Measurements from ENCODE around the gene GREB1L.

The GREB1L gene

DNA sequence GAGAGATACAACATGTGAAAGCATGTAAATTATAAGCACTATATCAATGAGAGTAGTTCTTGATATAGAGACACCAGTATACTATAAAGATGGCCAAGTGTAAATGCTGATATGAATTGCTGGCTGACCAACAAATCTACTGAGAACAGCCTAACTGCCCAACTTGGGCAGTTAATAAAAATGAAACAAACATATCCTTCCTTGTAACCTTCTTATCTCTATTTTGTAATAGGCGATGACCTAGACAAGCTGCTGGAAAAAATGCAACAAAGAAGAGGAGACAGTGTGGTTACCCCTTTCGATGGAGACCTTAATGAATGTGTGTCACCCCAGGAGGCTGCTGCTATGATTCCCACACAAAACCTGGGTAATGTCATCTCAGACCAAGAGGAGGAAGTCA lies 209.8 kb downstream of the GREB1L start:
- no peak for DNase-seq (ENCODE audit: low read depth in 1 of 2, low spot score in 1 of 2)

DNA sequence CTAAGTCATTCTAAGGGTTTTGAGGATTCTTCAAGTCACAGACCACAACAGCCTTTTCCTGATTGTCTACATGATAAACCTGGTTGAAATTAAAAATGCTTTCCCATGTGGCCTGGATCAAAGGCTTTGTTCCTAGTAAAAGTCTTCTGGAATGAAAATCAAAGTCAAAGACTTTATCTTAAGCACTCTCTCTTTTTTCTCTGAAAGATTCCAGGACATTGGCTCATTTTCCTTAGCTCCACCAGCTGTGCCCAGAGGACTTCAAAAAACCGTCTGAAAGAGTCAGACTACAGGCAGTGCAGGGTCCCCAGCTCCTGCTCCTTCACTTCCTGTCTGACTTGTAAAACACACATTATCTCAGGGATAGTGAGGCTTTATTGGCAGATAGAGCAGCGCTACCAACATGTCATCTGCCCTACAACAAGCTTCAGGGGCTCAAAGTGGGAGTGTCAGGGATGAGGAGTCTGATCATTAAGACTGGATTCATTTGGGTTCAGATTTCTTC lies 210.3 kb downstream of the GREB1L start:
- TF ChIP-seq JUND (IDR thresholded peaks at IDR 0.05; ENCODE audit: low read depth): no peak
- in situ Hi-C loops (cut with HindIII; ENCODE audit: low pct_unique_long_range_greater_than_20kb, low sequenced_read_pairs): no loop called here
- no peak for DNase-seq (ENCODE audit: low read depth in 1 of 2, low spot score in 1 of 2)

More for the DNA sequence above, 209.8 kb downstream of the GREB1L start:
- in situ Hi-C loops (cut with HindIII; ENCODE audit: low pct_unique_long_range_greater_than_20kb, low sequenced_read_pairs): no loop called here
- TF ChIP-seq JUND (IDR thresholded peaks at IDR 0.05; ENCODE audit: low read depth): no peak

GRCh38 chr18:21452796-21453510 lies 210.9 kb downstream of the GREB1L start:
- TF ChIP-seq JUND (IDR thresholded peaks at IDR 0.05; ENCODE audit: low read depth): no peak
- in situ Hi-C loops (cut with HindIII; ENCODE audit: low pct_unique_long_range_greater_than_20kb, low sequenced_read_pairs): no loop called here
- no peak for DNase-seq (ENCODE audit: low read depth in 1 of 2, low spot score in 1 of 2)

GRCh38 chr18:21453511-21453901 lies 211.5 kb downstream of the GREB1L start:
- in situ Hi-C loops (cut with HindIII; ENCODE audit: low pct_unique_long_range_greater_than_20kb, low sequenced_read_pairs): no loop called here

DNA sequence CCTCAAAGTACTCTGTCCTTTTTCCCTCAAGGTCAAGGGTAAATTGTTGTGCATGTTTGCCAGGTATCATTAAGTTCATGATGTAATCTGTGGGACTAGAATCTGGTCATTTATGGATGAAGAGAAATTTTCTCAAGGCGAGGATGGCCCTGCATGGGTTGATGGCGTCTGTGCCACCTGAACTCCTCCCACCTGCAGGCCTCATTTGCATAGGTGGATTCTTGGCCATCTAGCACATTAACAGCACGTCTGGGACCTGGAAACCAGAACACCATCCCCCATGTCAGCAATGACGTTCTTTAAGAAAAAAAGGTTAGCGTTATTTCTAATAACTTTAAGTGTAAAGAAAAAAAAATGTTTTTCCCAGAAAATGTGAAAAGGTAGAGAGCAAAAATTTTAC lies 212.7 kb downstream of the GREB1L start:
- DNase-seq (ENCODE audit: low read depth in 1 of 2, low spot score in 1 of 2): no peak
- in situ Hi-C loops (cut with HindIII; ENCODE audit: low pct_unique_long_range_greater_than_20kb, low sequenced_read_pairs): no loop called here
- no peak for TF ChIP-seq JUND (IDR thresholded peaks at IDR 0.05; ENCODE audit: low read depth)

More at GRCh38 chr18:21453511-21453901, 211.5 kb downstream of the GREB1L start:
- no peak for DNase-seq (ENCODE audit: low read depth in 1 of 2, low spot score in 1 of 2)
- no peak for TF ChIP-seq JUND (IDR thresholded peaks at IDR 0.05; ENCODE audit: low read depth)

DNA sequence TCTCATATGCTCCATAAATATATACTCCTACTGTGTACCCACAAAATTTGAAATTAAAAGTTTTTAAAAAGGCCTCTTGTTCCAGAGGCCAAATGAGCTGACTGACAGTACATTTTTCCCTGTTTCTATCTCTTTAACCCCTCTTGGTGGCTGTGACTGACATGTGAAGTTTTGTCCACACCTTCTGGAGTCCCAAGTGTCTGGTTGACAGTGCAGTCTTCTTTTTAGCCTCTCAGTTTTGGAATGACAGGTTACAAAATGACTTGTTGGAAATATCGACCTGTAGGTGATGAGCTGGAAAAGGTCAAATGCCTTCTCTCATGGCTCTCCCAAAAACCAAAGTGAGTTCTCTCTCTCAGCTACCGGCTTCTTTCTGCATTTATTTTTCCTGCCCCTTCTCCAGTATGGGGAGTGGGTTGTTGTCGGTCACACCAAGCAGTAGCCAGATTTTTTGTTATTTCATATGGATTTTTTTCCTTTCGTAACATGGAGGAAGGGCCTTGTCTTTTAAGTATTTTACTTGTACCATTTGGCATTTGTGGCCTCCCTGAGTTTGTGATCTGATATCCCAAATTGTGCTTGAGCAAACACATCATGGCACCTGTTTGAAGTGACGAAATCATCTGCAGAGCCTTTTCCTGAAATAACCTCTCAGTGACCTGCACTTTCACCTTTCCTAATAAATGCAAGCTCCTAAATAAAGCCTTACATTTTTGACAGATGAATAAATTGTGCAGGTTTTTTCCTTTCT lies 214.6 kb downstream of the GREB1L start:
- TF ChIP-seq JUND (IDR thresholded peaks at IDR 0.05; ENCODE audit: low read depth): no peak
- in situ Hi-C loops (cut with HindIII; ENCODE audit: low pct_unique_long_range_greater_than_20kb, low sequenced_read_pairs): no loop called here
- DNase-seq (ENCODE audit: low read depth in 1 of 2, low spot score in 1 of 2): no peak

DNA sequence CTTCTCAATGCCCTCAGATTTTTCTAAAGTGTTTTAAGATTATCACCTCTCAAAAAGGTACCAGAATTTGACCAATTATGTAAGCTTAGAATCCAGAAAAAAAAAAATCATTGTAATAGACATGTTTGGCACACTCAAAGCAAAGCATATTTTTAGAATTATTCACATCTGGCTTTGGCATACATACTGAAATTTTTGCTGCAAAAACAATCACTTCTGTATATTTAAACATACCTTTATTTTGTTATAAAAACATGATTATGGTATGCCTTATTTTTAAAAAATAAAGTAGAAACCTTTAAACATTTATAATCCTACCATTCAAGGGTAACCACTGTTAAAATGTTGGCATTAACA lies 215.1 kb downstream of the GREB1L start:
- no peak for DNase-seq (ENCODE audit: low read depth in 1 of 2, low spot score in 1 of 2)
- no peak for TF ChIP-seq JUND (IDR thresholded peaks at IDR 0.05; ENCODE audit: low read depth)
- in situ Hi-C loops (cut with HindIII; ENCODE audit: low pct_unique_long_range_greater_than_20kb, low sequenced_read_pairs): no loop called here

DNA sequence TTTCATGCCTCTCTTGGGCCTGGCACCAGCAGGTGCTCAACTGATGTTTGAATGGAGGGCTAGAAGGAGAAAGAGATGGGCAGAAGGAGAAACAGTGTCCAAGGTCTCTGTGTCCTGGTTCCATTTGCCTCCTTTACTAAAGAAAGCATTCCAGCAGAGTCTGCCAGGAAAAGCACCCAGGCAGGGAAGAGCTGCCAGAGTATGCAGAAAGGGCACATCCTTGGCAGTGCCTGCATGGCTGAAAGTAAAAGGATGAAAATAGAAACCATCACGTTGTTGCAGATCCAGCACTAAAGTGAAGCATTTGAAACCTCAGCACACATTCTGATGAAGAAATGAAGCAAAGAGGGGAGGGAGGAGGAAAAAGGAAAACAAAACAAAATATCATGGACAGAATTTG lies 216.3 kb downstream of the GREB1L start:
- in situ Hi-C loops (cut with HindIII; ENCODE audit: low pct_unique_long_range_greater_than_20kb, low sequenced_read_pairs): no loop called here
- no peak for DNase-seq (ENCODE audit: low read depth in 1 of 2, low spot score in 1 of 2)
- TF ChIP-seq JUND (IDR thresholded peaks at IDR 0.05; ENCODE audit: low read depth): no peak

DNA sequence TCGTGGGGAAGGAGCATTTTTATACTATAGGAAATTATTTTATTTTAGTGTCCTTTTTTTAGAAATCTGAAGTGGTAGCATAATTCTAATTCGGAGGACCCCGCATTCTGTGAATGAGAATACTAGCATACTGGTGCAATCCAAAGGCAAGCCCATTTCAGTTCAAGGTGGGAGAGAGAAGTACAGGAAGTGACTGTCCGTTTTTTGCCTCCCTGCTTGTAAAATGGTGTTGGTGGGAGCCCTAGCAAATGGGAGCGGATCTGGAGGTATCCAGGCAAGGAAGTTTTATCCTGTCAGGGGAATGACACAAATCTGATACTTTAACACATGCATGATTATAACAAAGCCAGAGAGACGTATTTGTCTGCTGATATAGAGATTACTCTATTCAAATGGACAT lies 216.8 kb downstream of the GREB1L start:
- TF ChIP-seq JUND (IDR thresholded peaks at IDR 0.05; ENCODE audit: low read depth): no peak
- DNase-seq (ENCODE audit: low read depth in 1 of 2, low spot score in 1 of 2): no peak
- in situ Hi-C loops (cut with HindIII; ENCODE audit: low pct_unique_long_range_greater_than_20kb, low sequenced_read_pairs): no loop called here

DNA sequence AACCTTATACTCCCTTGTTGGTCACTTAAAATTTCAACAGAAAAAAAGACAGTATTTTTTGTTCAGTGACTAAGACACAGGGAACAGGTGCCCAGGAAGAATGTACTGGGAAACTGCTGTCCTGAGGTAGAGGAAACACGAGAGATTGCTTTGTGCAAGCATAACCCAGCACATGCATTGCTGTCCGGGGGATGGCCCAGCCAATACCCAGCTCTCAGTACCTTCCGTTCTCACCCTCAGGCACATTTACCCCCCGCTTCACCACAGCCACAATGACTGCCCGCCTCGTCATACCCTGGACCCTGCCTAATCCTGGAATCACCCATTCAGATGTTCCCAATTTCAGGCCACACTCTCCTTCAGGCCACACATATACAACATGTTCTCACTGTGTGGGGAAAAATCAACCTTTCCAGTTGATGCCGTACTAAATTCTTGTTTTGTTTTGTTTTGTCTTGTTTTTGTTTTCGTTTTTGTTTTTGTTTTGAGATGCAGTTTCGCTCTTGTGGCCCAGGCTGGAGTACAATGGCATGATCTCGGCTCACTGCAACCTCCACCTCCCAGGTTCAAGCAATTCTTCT lies 217.8 kb downstream of the GREB1L start:
- DNase-seq (ENCODE audit: low read depth in 1 of 2, low spot score in 1 of 2): no peak
- in situ Hi-C loops (cut with HindIII; ENCODE audit: low pct_unique_long_range_greater_than_20kb, low sequenced_read_pairs): no loop called here
- no peak for TF ChIP-seq JUND (IDR thresholded peaks at IDR 0.05; ENCODE audit: low read depth)

DNA sequence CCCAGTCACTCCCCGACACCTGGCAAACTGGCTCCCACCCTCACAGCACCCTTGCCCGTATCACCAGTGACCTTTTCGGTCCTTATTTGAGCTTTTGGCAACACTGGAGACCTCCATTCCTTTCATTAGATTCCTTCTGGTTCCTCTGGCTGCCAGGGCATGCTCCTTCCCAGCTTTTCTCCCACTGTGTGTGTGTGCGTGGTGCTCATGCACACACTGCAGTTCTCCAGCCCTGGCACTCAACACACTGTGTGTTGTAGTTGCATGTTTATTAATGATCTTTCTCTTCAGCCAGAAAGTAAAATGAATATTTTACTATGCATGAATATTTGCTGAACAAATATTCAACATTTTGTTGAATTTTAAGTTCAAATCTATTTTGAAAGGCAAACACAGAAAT lies 219.4 kb downstream of the GREB1L start:
- no peak for TF ChIP-seq JUND (IDR thresholded peaks at IDR 0.05; ENCODE audit: low read depth)
- in situ Hi-C loops (cut with HindIII; ENCODE audit: low pct_unique_long_range_greater_than_20kb, low sequenced_read_pairs): no loop called here
- DNase-seq (ENCODE audit: low read depth in 1 of 2, low spot score in 1 of 2): no peak

GRCh38 chr18:21463718-21464117 lies 221.7 kb downstream of the GREB1L start:
- in situ Hi-C loops (cut with HindIII; ENCODE audit: low pct_unique_long_range_greater_than_20kb, low sequenced_read_pairs): no loop called here
- TF ChIP-seq JUND (IDR thresholded peaks at IDR 0.05; ENCODE audit: low read depth): no peak
- DNase-seq (ENCODE audit: low read depth in 1 of 2, low spot score in 1 of 2): no peak

DNA sequence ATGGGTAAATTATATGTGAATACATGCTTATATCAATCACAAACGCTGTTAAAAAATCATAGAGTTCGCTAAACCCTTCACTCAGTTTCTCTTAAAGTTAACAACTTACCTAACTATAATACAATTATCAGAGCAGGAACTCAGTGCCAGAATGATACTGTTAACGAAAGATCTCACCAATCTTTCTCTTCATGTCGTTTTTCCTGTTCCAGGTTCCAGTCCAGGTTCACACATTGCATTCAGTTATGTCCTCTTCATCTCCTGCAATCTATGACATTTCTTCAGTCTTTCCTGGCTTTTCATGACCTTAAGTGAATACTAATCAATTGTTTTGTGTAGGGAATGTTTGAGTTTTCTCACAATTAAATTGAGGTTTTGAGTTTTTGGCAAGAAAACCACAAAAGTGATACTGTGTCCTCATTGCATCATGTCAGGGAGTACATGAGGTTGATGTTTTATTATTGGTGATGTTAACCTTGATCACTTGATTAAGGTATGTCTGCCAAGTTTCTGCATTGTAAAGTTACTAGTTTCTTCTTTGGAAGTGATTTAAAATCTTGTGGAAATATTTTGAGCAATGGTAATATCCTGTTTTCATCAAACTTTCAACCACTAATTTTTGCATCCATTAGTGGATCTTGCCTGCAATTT lies 226.6 kb downstream of the GREB1L start:
- no peak for DNase-seq (ENCODE audit: low read depth in 1 of 2, low spot score in 1 of 2)
- in situ Hi-C loops (cut with HindIII; ENCODE audit: low pct_unique_long_range_greater_than_20kb, low sequenced_read_pairs): no loop called here
- no peak for TF ChIP-seq JUND (IDR thresholded peaks at IDR 0.05; ENCODE audit: low read depth)
